Kidney epithelial cell (primary cell): ENCODE data around the gene ANKHD1. TPM values are rescaled to one million over a fixed set of nuclear protein-coding genes. Genes with fewer than 3 reads are reported as not detected.
A peak's percentile ranks its signal among the peaks of the same experiment; 100 is the strongest.
"Not testable (repeated sequence)": the region's sequence is repeated elsewhere in the genome, so short reads cannot be mapped to it uniquely, and the experiment has no call there.

Experiments
- DNase-seq: peaks from one replicate; pipeline ENCODE4 v3.0.0-alpha.2; 2010; ENCODE audit warnings: low read depth
- H3K27me3 ChIP-seq: 2 replicates; pipeline ENCODE4 v1.6.0; 2011; ENCODE audit warnings: low read length; ENCODE audit not compliant: control insufficient read depth, insufficient read depth
- H3K36me3 ChIP-seq: 2 replicates; pipeline ENCODE4 v1.5.1; 2011; ENCODE audit warnings: low read length; ENCODE audit not compliant: control insufficient read depth, insufficient read depth
- H3K4me3 ChIP-seq: 2 replicates; pipeline ENCODE4 v1.5.1; 2011; ENCODE audit warnings: low read depth, mild to moderate bottlenecking, control low read depth, low read length
- total RNA-seq: library from RNA; depleted of rRNA; stranded (reverse); fragments of >200 nt; gene quantifications from 2 replicates; pipeline ENCODE4 v1.2.3, GENCODE V29; 2015
- TF ChIP-seq, protein P1 (sequence below): IDR thresholded peaks from 2 replicates; pipeline ENCODE4 v1.5.1; 2011; ENCODE audit warnings: mild to moderate bottlenecking, moderate library complexity, low read length, control low read depth, inconsistent platforms; ENCODE audit not compliant: insufficient read depth, poor library complexity, severe bottlenecking

The ANKHD1 gene
- total RNA-seq, 1 donor from 2014 or later: 80.4 TPM

GRCh38 chr5:140481758-140482157 is 80.1 kb downstream of the ANKHD1 start:
- TF ChIP-seq, protein P1, sequence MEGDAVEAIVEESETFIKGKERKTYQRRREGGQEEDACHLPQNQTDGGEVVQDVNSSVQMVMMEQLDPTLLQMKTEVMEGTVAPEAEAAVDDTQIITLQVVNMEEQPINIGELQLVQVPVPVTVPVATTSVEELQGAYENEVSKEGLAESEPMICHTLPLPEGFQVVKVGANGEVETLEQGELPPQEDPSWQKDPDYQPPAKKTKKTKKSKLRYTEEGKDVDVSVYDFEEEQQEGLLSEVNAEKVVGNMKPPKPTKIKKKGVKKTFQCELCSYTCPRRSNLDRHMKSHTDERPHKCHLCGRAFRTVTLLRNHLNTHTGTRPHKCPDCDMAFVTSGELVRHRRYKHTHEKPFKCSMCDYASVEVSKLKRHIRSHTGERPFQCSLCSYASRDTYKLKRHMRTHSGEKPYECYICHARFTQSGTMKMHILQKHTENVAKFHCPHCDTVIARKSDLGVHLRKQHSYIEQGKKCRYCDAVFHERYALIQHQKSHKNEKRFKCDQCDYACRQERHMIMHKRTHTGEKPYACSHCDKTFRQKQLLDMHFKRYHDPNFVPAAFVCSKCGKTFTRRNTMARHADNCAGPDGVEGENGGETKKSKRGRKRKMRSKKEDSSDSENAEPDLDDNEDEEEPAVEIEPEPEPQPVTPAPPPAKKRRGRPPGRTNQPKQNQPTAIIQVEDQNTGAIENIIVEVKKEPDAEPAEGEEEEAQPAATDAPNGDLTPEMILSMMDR: no peak
- DNase-seq: no peak
- Histone ChIP-seq H3K36me3 (no peaks in the 10 kb centered on the region), H3K27me3 (no peaks in the 10 kb centered on the region), H3K4me3 (no peak overlapping the region)

- H3K36me3 ChIP-seq: no peaks in the 10 kb centered on the region
- no peak overlapping the region for H3K4me3 ChIP-seq
- no peak for DNase-seq
- no peaks in the 10 kb centered on the region for H3K27me3 ChIP-seq
- TF ChIP-seq, protein P1: no peak
Measured at GRCh38 chr5:140483055-140483454, 81.4 kb downstream of the ANKHD1 start.

GRCh38 chr5:140488141-140488540 is 86.5 kb downstream of the ANKHD1 start:
- H3K36me3 ChIP-seq, DNase-seq, H3K27me3 ChIP-seq, H3K4me3 ChIP-seq: not testable (repeated sequence)

GRCh38 chr5:140488914-140489313 is 87.3 kb downstream of the ANKHD1 start:
- H3K36me3 ChIP-seq: no peaks in the 10 kb centered on the region
- TF ChIP-seq, protein P1: no peak
- H3K27me3 ChIP-seq: no peaks in the 10 kb centered on the region
- no peak overlapping the region for H3K4me3 ChIP-seq
- DNase-seq: no peak

DNA sequence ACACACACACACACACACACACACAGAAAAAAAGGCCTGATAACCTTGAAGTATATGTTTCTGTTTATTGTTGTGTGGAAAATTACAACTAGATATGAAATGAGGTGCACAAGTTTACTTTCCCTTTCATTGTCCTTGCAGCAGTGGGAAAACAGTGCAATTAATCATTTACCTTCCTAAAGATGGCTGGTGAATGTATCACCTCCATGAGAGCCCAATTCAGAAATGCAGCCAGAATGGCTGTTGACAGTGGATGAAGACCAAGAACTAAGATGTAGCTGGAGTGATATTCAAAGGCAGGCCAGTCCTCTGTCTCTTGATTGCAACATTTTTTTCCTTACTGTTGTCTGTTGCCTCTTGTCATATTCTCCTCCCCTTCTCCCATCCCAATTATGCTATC is 96.3 kb downstream of the ANKHD1 start:
- Histone ChIP-seq H3K27me3 (no peaks in the 10 kb centered on the region), H3K36me3 (no peaks in the 10 kb centered on the region), H3K4me3 (no peak overlapping the region)
- TF ChIP-seq, protein P1: no peak
- peak; percentile 29 for DNase-seq

- no peaks in the 10 kb centered on the region for H3K36me3 ChIP-seq
- no peak for DNase-seq
Measured at GRCh38 chr5:140498591-140498990, 97.0 kb downstream of the ANKHD1 start.

More at GRCh38 chr5:140498591-140498990, 97.0 kb downstream of the ANKHD1 start:
- H3K27me3 ChIP-seq: no peaks in the 10 kb centered on the region
- H3K4me3 ChIP-seq: no peak overlapping the region
- TF ChIP-seq, protein P1: no peak
